Mesenchymal stem cell (in vitro differentiated cells and primary cell): ENCODE results near the gene NLGN1.

Experiments used
- DNase-seq: peaks from one replicate; pipeline ENCODE4 v3.0.0-alpha.2; 2013
- H2AFZ ChIP-seq: one replicate; pipeline ENCODE4 v1.6.1; 2013; ENCODE audit warnings: low read depth, mild to moderate bottlenecking, control low read depth, inconsistent platforms, low read length, moderate library complexity
- H2AK5ac ChIP-seq: 2 replicates; pipeline ENCODE4 v1.6.1; 2013; ENCODE audit warnings: low read length, moderate library complexity, mild to moderate bottlenecking, inconsistent platforms; ENCODE audit not compliant: severe bottlenecking
- H2BK120ac ChIP-seq: one replicate; pipeline ENCODE4 v1.6.1; 2013; ENCODE audit warnings: low read depth, mild to moderate bottlenecking, inconsistent platforms, low read length, moderate library complexity
- H2BK12ac ChIP-seq, 2 experiments: one replicate each; pipeline ENCODE4 v1.6.1; 2013; ENCODE audit warnings: inconsistent platforms in 2 of 2, low read length in 2 of 2, mild to moderate bottlenecking in 2 of 2, moderate library complexity in 2 of 2, control low read depth in 1 of 2
- H2BK15ac ChIP-seq: one replicate; pipeline ENCODE4 v1.6.1; 2013; ENCODE audit warnings: mild to moderate bottlenecking, low read depth, inconsistent platforms; ENCODE audit not compliant: poor library complexity, severe bottlenecking
- H2BK5ac ChIP-seq: 2 replicates; pipeline ENCODE4 v1.6.1; 2013; ENCODE audit warnings: low read depth, mild to moderate bottlenecking, low read length, control low read depth, inconsistent platforms; ENCODE audit not compliant: poor library complexity, severe bottlenecking
- H3K14ac ChIP-seq, 2 experiments: one replicate each; pipeline ENCODE4 v1.6.1; 2013; ENCODE audit warnings: inconsistent platforms in 2 of 2, low read length in 2 of 2, control low read depth in 1 of 2, mild to moderate bottlenecking in 1 of 2, moderate library complexity in 1 of 2
- H3K18ac ChIP-seq, 2 experiments: one replicate each; pipeline ENCODE4 v1.6.1; 2013; ENCODE audit warnings: inconsistent platforms in 2 of 2, low read length in 2 of 2, control low read depth in 1 of 2, low read depth in 1 of 2, mild to moderate bottlenecking in 1 of 2
- H3K23ac ChIP-seq, 2 experiments: one replicate each; pipeline ENCODE4 v1.6.1; 2013; ENCODE audit warnings: inconsistent platforms in 2 of 2, low read length in 2 of 2, mild to moderate bottlenecking in 2 of 2, moderate library complexity in 2 of 2, control low read depth in 1 of 2
- H3K27ac ChIP-seq: 2 replicates; pipeline ENCODE4 v1.5.1; 2013; ENCODE audit warnings: mild to moderate bottlenecking, moderate library complexity, low read length, control low read depth, inconsistent platforms; ENCODE audit not compliant: poor library complexity, severe bottlenecking
- H3K27me3 ChIP-seq, 2 experiments: 2 replicates each; pipeline versions ENCODE4 v1.6.1 to v1.7.0; 2013; ENCODE audit warnings: low read length in 2 of 2, mild to moderate bottlenecking in 2 of 2, moderate library complexity in 2 of 2, control low read depth in 1 of 2, inconsistent platforms in 1 of 2; ENCODE audit not compliant: control insufficient read depth in 1 of 2, insufficient read depth in 1 of 2
- H3K36me3 ChIP-seq, 2 experiments: 2 replicates each; pipeline versions ENCODE4 v1.6.1 to v1.7.0; 2013; ENCODE audit warnings: low read length in 2 of 2, control low read depth in 1 of 2, inconsistent platforms in 1 of 2, low read depth in 1 of 2, mild to moderate bottlenecking in 1 of 2; ENCODE audit not compliant: insufficient read depth in 2 of 2, control insufficient read depth in 1 of 2
- H3K4ac ChIP-seq, 2 experiments: one replicate each; pipeline ENCODE4 v1.6.1; 2013; ENCODE audit warnings: inconsistent platforms in 2 of 2, low read length in 2 of 2, mild to moderate bottlenecking in 2 of 2, moderate library complexity in 2 of 2, control low read depth in 1 of 2, low read depth in 1 of 2
- H3K4me1 ChIP-seq: 2 replicates; pipeline ENCODE4 v1.6.1; 2013; ENCODE audit warnings: low read depth, low read length, control low read depth; ENCODE audit not compliant: control insufficient read depth, insufficient read depth
- H3K4me2 ChIP-seq: 2 replicates; pipeline ENCODE4 v1.6.1; 2013; ENCODE audit warnings: low read length, mild to moderate bottlenecking, inconsistent platforms; ENCODE audit not compliant: poor library complexity, severe bottlenecking
- H3K4me3 ChIP-seq, 2 experiments: 2 replicates each; pipeline versions ENCODE4 v1.5.1 to v1.7.0; 2013; ENCODE audit warnings: low read length in 2 of 2, mild to moderate bottlenecking in 2 of 2, control low read depth in 1 of 2, low read depth in 1 of 2; ENCODE audit not compliant: insufficient read depth in 1 of 2
- H3K79me1 ChIP-seq: replicated peaks from 2 replicates; pipeline ENCODE4 v1.6.1; 2013; ENCODE audit warnings: mild to moderate bottlenecking, control low read depth, low read length, inconsistent platforms; ENCODE audit not compliant: poor library complexity, severe bottlenecking
- H3K9ac ChIP-seq: 2 replicates; pipeline ENCODE4 v1.7.0; 2013; ENCODE audit warnings: mild to moderate bottlenecking, low read length, moderate library complexity
- H3K9me3 ChIP-seq: 2 replicates; pipeline ENCODE4 v1.7.0; 2013; ENCODE audit warnings: mild to moderate bottlenecking, low read length; ENCODE audit not compliant: control insufficient read depth
- H4K8ac ChIP-seq: one replicate; pipeline ENCODE4 v1.6.1; 2013; ENCODE audit warnings: inconsistent platforms, mild to moderate bottlenecking, low read length, moderate library complexity
- H4K91ac ChIP-seq: one replicate; pipeline ENCODE4 v1.6.1; 2013; ENCODE audit warnings: mild to moderate bottlenecking, low read length, inconsistent platforms
- WGBS: methylation state at CpG from one replicate; pipeline ENCODE4 v1.1.7; 2013; ENCODE audit warnings: mixed read lengths; 5-methylcytosine and 5-hydroxymethylcytosine counted together

Gene NLGN1

GRCh38 chr3:173902871-173903270, 505.3 kb downstream of the NLGN1 start:
- Histone ChIP-seq H2AK5ac (no peak overlapping the region), H2BK5ac (no peak overlapping the region), H2BK120ac (no peak overlapping the region), H3K4ac (no peak overlapping the region), H3K79me1 (no peaks in the 10 kb centered on the region), H3K27ac (no peak overlapping the region), H4K8ac (no peak overlapping the region), H3K23ac (no peak overlapping the region), H3K4me1 (no peaks in the 10 kb centered on the region), H3K9ac (no peak overlapping the region), H2BK15ac (no peak overlapping the region), H3K4me3 (no peak overlapping the region), H2AFZ (no peak overlapping the region), H3K9me3 (peaks cover 6% of the 10 kb centered on the region), H3K36me3 (no peaks in the 10 kb centered on the region), H3K4me2 (no peak overlapping the region), H3K18ac (no peak overlapping the region), H3K27me3 (no peaks in the 10 kb centered on the region), H3K14ac (no peak overlapping the region), H2BK12ac (no peak overlapping the region), H4K91ac (no peak overlapping the region)
- 85% methylated on average over 2 of the region's 2 CpGs for WGBS
- no peak for DNase-seq

- no peaks in the 10 kb centered on the region for H3K79me1 ChIP-seq
- no peak overlapping the region for H2AK5ac ChIP-seq
- no peak overlapping the region for H3K27ac ChIP-seq
- no peak overlapping the region for H4K8ac ChIP-seq
- no peak overlapping the region for H2BK120ac ChIP-seq
- no peak overlapping the region for H3K4me3 ChIP-seq
- H3K9me3 ChIP-seq: peaks cover 6% of the 10 kb centered on the region
- no peaks in the 10 kb centered on the region for H3K27me3 ChIP-seq
- no peak overlapping the region for H3K23ac ChIP-seq
- H3K9ac ChIP-seq: no peak overlapping the region
- H2BK15ac ChIP-seq: no peak overlapping the region
- no peak overlapping the region for H3K4ac ChIP-seq
- H4K91ac ChIP-seq: no peak overlapping the region
- no peak overlapping the region for H3K14ac ChIP-seq
- no peak overlapping the region for H3K4me2 ChIP-seq
- H2AFZ ChIP-seq: no peak overlapping the region
- 88% methylated on average over 1 of the region's 1 CpG for WGBS
- H2BK5ac ChIP-seq: no peak overlapping the region
- no peak for DNase-seq
- no peak overlapping the region for H3K18ac ChIP-seq
- H2BK12ac ChIP-seq: no peak overlapping the region
- no peaks in the 10 kb centered on the region for H3K36me3 ChIP-seq
- no peaks in the 10 kb centered on the region for H3K4me1 ChIP-seq
These were observed 507.8 kb downstream of the NLGN1 start for GRCh38 chr3:173905381-173905780.

- no peaks in the 10 kb centered on the region for H3K27me3 ChIP-seq
- no peak overlapping the region for H2BK120ac ChIP-seq
- no peak overlapping the region for H3K27ac ChIP-seq
- no peak overlapping the region for H2AFZ ChIP-seq
- no peak overlapping the region for H3K23ac ChIP-seq
- no peak overlapping the region for H3K4ac ChIP-seq
- H3K9me3 ChIP-seq: peaks cover 6% of the 10 kb centered on the region
- no peak overlapping the region for H4K8ac ChIP-seq
- H3K36me3 ChIP-seq: no peaks in the 10 kb centered on the region
- H3K4me1 ChIP-seq: no peaks in the 10 kb centered on the region
- no peak overlapping the region for H3K18ac ChIP-seq
- H3K4me3 ChIP-seq: no peak overlapping the region
- H2BK15ac ChIP-seq: no peak overlapping the region
- H3K14ac ChIP-seq: no peak overlapping the region
- H4K91ac ChIP-seq: no peak overlapping the region
- H3K4me2 ChIP-seq: no peak overlapping the region
- DNase-seq: no peak
- H2BK12ac ChIP-seq: no peak overlapping the region
- H2BK5ac ChIP-seq: no peak overlapping the region
- WGBS: 88% methylated on average over 3 of the region's 3 CpGs
- no peak overlapping the region for H3K9ac ChIP-seq
- no peak overlapping the region for H2AK5ac ChIP-seq
- H3K79me1 ChIP-seq: no peaks in the 10 kb centered on the region
These were observed 513.9 kb downstream of the NLGN1 start for GRCh38 chr3:173911446-173911845.

- no peaks in the 10 kb centered on the region for H3K9me3 ChIP-seq
- H3K4me1 ChIP-seq: no peaks in the 10 kb centered on the region
- H2BK5ac ChIP-seq: no peak overlapping the region
- no peaks in the 10 kb centered on the region for H3K36me3 ChIP-seq
- WGBS: 73% methylated on average over 2 of the region's 4 CpGs
- H2BK15ac ChIP-seq: no peak overlapping the region
- no peaks in the 10 kb centered on the region for H3K27me3 ChIP-seq
- H2BK12ac ChIP-seq: no peak overlapping the region
- H4K8ac ChIP-seq: no peak overlapping the region
- H3K79me1 ChIP-seq: no peaks in the 10 kb centered on the region
- H3K23ac ChIP-seq: no peak overlapping the region
- H3K14ac ChIP-seq: no peak overlapping the region
- no peak overlapping the region for H3K4ac ChIP-seq
- no peak overlapping the region for H2BK120ac ChIP-seq
- H4K91ac ChIP-seq: no peak overlapping the region
- no peak overlapping the region for H2AK5ac ChIP-seq
- H3K27ac ChIP-seq: no peak overlapping the region
- no peak for DNase-seq
- no peak overlapping the region for H3K4me3 ChIP-seq
- no peak overlapping the region for H3K9ac ChIP-seq
- no peak overlapping the region for H2AFZ ChIP-seq
- H3K4me2 ChIP-seq: no peak overlapping the region
- no peak overlapping the region for H3K18ac ChIP-seq
These were observed 514.6 kb downstream of the NLGN1 start for GRCh38 chr3:173912126-173912525.
